B cell (primary cell): ENCODE results near the gene ARFGAP2. TPM values are rescaled to one million over a fixed set of nuclear protein-coding genes. Genes with fewer than 3 reads are reported as not detected.

Source experiments
- ATAC-seq: fragments of 200-7000 bp; cut with Tn5 transposase; one replicate; pipeline ENCODE4 v1.10.0; 2021; ENCODE audit warnings: low read depth, mild to moderate bottlenecking, moderate number of reproducible peaks, moderate library complexity
- CTCF ChIA-PET: fragments of 350-600 bp; sonication (Branson Sonifier 250); formaldehyde crosslinking; loops from one replicate; lab custom pipeline; 2021; ENCODE audit warnings: antibody characterized with exemption, inconsistent platforms; lab: Charles Lee
- POLR2A ChIA-PET: fragments of 350-600 bp; sonication (Branson Sonifier 250); formaldehyde crosslinking; loops from one replicate; lab custom pipeline; 2021; ENCODE audit warnings: antibody characterized with exemption; lab: Charles Lee
- DNase-seq: peaks from one replicate; pipeline ENCODE4 v3.0.0; 2013
- H2AFZ ChIP-seq: 2 replicates; pipeline ENCODE4 v1.6.1; 2012; ENCODE audit warnings: mild to moderate bottlenecking, low read depth, low read length; ENCODE audit not compliant: insufficient read depth, poor library complexity, severe bottlenecking
- H3K27ac ChIP-seq, 2 donors: 1 replicate in 1 of 2; 2 replicates in 1 of 2; pipeline ENCODE4 v1.5.1; 2012 to 2013; ENCODE audit warnings: low read length in 2 of 2, mild to moderate bottlenecking in 2 of 2, moderate library complexity in 1 of 2
- H3K27me3 ChIP-seq, 4 experiments: fragments of 200-600 bp in 1 of 4; sonication (generic) in 1 of 4; replicated peaks in 1 of 4; 1 replicate in 2 of 4; 2 replicates in 2 of 4; pipeline versions ENCODE4 v1.6.1 to v1.7.0; 2013 to 2016; ENCODE audit warnings: low read length in 3 of 4, mild to moderate bottlenecking in 2 of 4, mixed read lengths in 1 of 4, moderate library complexity in 1 of 4; ENCODE audit not compliant: insufficient read depth in 4 of 4, control insufficient read depth in 3 of 4; ENCODE audit errors: control extremely low read depth in 1 of 4
- H3K36me3 ChIP-seq, 2 experiments: replicated peaks in 1 of 2; 1 replicate in 1 of 2; 2 replicates in 1 of 2; pipeline versions ENCODE4 v1.6.1 to v1.7.1; 2013; ENCODE audit warnings: low read length in 1 of 2; ENCODE audit not compliant: insufficient read depth in 2 of 2, control insufficient read depth in 1 of 2; ENCODE audit errors: control extremely low read depth in 1 of 2, extremely low read depth in 1 of 2
- H3K4me1 ChIP-seq, 2 donors: fragments of 200-600 bp in 1 of 2; sonication (generic) in 1 of 2; 1 replicate in 1 of 2; 2 replicates in 1 of 2; pipeline versions ENCODE4 v1.5.1 to v1.6.1; 2013 to 2017; ENCODE audit warnings: low read length in 2 of 2; ENCODE audit not compliant: control insufficient read depth in 2 of 2, insufficient read depth in 2 of 2
- H3K4me2 ChIP-seq: replicated peaks from 2 replicates; pipeline ENCODE3; 2012; ENCODE audit warnings: mild to moderate bottlenecking, low read depth, low read length; ENCODE audit not compliant: poor library complexity, severe bottlenecking
- H3K4me3 ChIP-seq, 5 experiments: fragments of 200-600 bp in 1 of 5; sonication (generic) in 1 of 5; 1 replicate in 3 of 5; 2 replicates in 2 of 5; pipeline versions ENCODE4 v1.5.1 to v1.7.0; 2011 to 2016; ENCODE audit warnings: low read length in 4 of 5, mild to moderate bottlenecking in 4 of 5, low read depth in 2 of 5, control low read depth in 1 of 5, moderate library complexity in 1 of 5; ENCODE audit not compliant: insufficient read depth in 1 of 5; ENCODE audit errors: control extremely low read depth in 1 of 5, extremely low read depth in 1 of 5
- H3K79me2 ChIP-seq: fragments of 200-600 bp; sonication (generic); one replicate; pipeline ENCODE4 v1.6.0; 2016; ENCODE audit warnings: low read length; ENCODE audit not compliant: control insufficient read depth, insufficient read depth
- H3K9ac ChIP-seq: fragments of 200-600 bp; sonication (generic); 2 replicates; pipeline ENCODE4 v1.6.1; 2017; ENCODE audit warnings: mild to moderate bottlenecking, low read length, moderate library complexity
- H3K9me3 ChIP-seq, 3 donors: one replicate each; pipeline versions ENCODE4 v1.6.1 to v1.7.1; 2013; ENCODE audit warnings: low read length in 2 of 3; ENCODE audit not compliant: control insufficient read depth in 2 of 3, insufficient read depth in 1 of 3; ENCODE audit errors: control extremely low read depth in 1 of 3
- H4K20me1 ChIP-seq: 2 replicates; pipeline ENCODE4 v1.6.0; 2012; ENCODE audit warnings: mild to moderate bottlenecking, low read length; ENCODE audit not compliant: insufficient read depth, control insufficient read depth, poor library complexity, severe bottlenecking
- H3K27ac Mint-ChIP-seq: one replicate; pipeline ENCODE4 v1.8.0; 2021; ENCODE audit warnings: mixed read lengths
- H3K27me3 Mint-ChIP-seq: one replicate; pipeline ENCODE4 v1.8.0; 2021; ENCODE audit warnings: mixed read lengths
- H3K4me1 Mint-ChIP-seq: one replicate; pipeline ENCODE4 v1.8.0; 2021; ENCODE audit warnings: mixed read lengths
- H3K4me3 Mint-ChIP-seq: one replicate; pipeline ENCODE4 v1.8.0; 2021; ENCODE audit warnings: mixed read lengths
- H3K9me3 Mint-ChIP-seq: one replicate; pipeline ENCODE4 v1.8.0; 2022; ENCODE audit warnings: mixed read lengths; ENCODE audit not compliant: insufficient read depth
- CTCF ChIP-seq: fragments of 200-600 bp; IDR thresholded peaks from one replicate; pipeline ENCODE4 v1.8.0; 2022; ENCODE audit warnings: antibody characterized with exemption, mild to moderate bottlenecking
- EZH2 ChIP-seq: IDR thresholded peaks from 2 replicates; pipeline ENCODE4 v1.6.1; 2012; ENCODE audit warnings: borderline replicate concordance, low read depth, mild to moderate bottlenecking, moderate library complexity, low read length; ENCODE audit not compliant: insufficient read depth, poor library complexity, severe bottlenecking
- WGBS: methylation state at CpG from one replicate; pipeline ENCODE4 v1.1.5; 2013; ENCODE audit warnings: missing lambda C conversion rate; ENCODE audit not compliant: insufficient coverage; 5-methylcytosine and 5-hydroxymethylcytosine counted together
- intact Hi-C: fragments of 100-400 bp; cut with micrococcal nuclease; formaldehyde crosslinking; loops from one replicate; pipeline ENCODE4 v1.10.0; 2022
- polyA plus RNA-seq: library from polyadenylated mRNA; depleted of rRNA; stranded (reverse); fragments of >200 nt; gene quantifications from 2 replicates; pipeline ENCODE4 v1.2.3, GENCODE V29; 2012
- total RNA-seq, 2 donors: library from RNA; stranded (reverse); fragments of 120-200 nt in 1 of 2; gene quantifications; 1 replicate in 1 of 2; 2 replicates in 1 of 2; pipeline versions ENCODE4 v1.2.3 to v1.2.4, GENCODE V29; 2013 to 2022

Gene ARFGAP2
- total and polyA plus RNA-seq, 2 donors (not counting 1 experiment from before 2014, with no cell fraction given), result 141 to 200 TPM

DNA sequence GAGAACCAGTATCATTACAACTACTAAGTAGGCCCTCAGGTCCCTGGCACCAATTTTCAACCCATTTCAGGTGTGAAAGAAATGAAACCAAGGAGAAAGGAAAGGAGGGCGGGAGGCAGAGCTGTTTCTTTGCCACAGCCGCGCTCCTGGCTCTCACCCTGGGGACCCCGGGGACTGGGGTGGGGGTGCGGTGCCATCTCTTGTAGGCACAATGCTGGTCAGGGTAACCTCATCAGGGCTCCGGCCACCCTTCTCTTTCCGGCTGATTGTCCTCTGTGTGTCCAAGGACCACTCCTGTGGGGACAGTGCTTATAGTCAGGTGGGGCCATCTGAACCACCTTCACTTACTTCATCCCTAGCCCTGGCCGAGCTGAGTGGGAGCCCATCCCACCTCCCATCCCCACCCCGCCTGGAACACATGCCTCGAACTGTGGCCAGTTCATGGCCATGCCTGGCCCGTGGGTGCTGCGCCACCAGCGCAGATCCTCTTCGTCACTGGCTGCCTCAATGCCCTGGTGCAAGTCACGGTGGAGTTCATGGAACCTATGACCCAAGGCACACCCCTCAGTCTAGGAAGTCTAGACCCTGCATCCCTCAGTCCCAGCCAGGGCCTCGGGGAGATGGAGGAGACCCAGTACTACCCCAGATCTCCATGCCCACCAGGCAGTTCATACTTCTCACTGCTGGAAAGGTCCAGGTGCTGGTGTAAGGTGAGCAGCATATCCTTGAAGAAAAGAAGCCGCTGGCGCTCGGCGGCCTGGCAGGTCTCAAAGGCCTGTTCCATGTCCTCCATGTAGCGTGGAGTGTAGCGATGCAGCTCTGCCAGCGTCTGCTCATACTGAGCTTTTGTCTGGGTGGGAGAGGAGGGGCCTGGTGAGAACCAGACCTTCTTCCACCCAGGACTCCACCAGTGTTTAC lies 2.3 kb upstream of the ARFGAP2 start:
- H3K27ac Mint-ChIP-seq, result peak overlapping the region; percentile 68

More for the DNA sequence above, 2.3 kb upstream of the ARFGAP2 start:
- Histone ChIP-seq H3K4me2 (no peak overlapping the region), H3K4me3 (no peak overlapping the region), H3K79me2 (peaks cover 31% of the 10 kb centered on the region), H3K9me3 (no peaks in the 10 kb centered on the region), H3K27ac (no peak overlapping the region), H3K4me1 (peaks cover 17 to 28% of the 10 kb centered on the region in 2 donors), H3K9ac (no peak overlapping the region), H4K20me1 (peaks cover 19% of the 10 kb centered on the region), H2AFZ (no peak overlapping the region), H3K36me3 (peaks cover 0 to 14% of the 10 kb centered on the region in 2 experiments), H3K27me3 (peaks cover 0 to 8% (median 2%) of the 10 kb centered on the region in 4 experiments)
- no peak for ATAC-seq
- Mint-ChIP-seq H3K4me1 (peaks cover 25% of the 10 kb centered on the region), H3K9me3 (no peaks in the 10 kb centered on the region), H3K27me3 (peaks cover 5% of the 10 kb centered on the region), H3K4me3 (no peak overlapping the region)
- intact Hi-C loops, result loop anchor here (5.0 kb wide), 3 partner anchors 477 to 773 kb away; partner anchors contain the start of genes ARHGAP1, NUP160 and ZNF408
- 95% methylated on average over 20 of the region's 23 CpGs for WGBS
- DNase-seq, result peak; percentile 16
- no peak for TF ChIP-seq EZH2
- TF ChIP-seq CTCF, result no peak
- CTCF ChIA-PET, result interaction anchor here (0.8 to 5.0 kb wide), 15 partner anchors 8 to 275 kb away, joined by 3 to 37 read pairs (median 7); partner anchors contain the start of genes ACP2, DDB2 and PACSIN3
- POLR2A ChIA-PET, result interaction anchor here (3.3 kb wide), 1 partner anchor 36 kb away, joined by 14 read pairs; the partner anchor contains the start of gene DDB2
